GM13977 (cell line): Measurements from ENCODE around the gene SKIC8.

Experiments used
- DNase-seq: peaks from one replicate; pipeline ENCODE4 v3.0.0; 2012; ENCODE audit warnings: low spot score
- in situ Hi-C: fragments of 300-500 bp; cut with MboI; formaldehyde crosslinking; loops from one replicate; pipeline ENCODE4 v1.12.0; 2022; ENCODE audit warnings: low sequenced_read_pairs, low pct_unique_long_range_greater_than_20kb, mixed read lengths, inconsistent platforms; ENCODE audit not compliant: unreplicated experiment
- TF ChIP-seq, protein P1 (sequence below): IDR thresholded peaks from 2 replicates; pipeline ENCODE4 v1.5.1; 2012; ENCODE audit warnings: mild to moderate bottlenecking, control low read depth; ENCODE audit not compliant: insufficient read depth; ENCODE audit errors: extremely low read depth, missing control alignments

Gene SKIC8

DNA sequence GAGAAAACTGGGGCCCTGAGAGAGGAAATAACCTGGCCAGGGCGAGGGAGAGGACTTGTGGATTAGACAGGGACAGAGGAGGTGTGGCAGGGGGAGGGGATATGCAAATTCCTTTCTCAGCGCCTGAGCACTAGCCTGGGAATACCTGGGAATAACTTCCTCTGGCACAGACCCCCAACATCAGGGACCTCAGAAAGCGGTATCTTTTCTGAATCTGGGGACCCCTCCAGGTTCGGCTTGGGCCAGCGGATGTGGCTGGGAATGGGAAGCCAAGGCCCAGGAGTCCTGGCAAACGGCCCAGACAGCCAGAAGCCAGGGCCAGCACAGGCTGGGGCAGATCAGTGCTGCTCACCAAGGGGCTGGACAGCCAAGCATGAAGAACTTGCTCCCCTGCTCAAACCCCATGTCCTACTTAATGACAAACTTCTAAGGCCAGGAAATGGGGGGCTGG, 55.9 kb downstream of the SKIC8 start:
- TF ChIP-seq, protein P1, sequence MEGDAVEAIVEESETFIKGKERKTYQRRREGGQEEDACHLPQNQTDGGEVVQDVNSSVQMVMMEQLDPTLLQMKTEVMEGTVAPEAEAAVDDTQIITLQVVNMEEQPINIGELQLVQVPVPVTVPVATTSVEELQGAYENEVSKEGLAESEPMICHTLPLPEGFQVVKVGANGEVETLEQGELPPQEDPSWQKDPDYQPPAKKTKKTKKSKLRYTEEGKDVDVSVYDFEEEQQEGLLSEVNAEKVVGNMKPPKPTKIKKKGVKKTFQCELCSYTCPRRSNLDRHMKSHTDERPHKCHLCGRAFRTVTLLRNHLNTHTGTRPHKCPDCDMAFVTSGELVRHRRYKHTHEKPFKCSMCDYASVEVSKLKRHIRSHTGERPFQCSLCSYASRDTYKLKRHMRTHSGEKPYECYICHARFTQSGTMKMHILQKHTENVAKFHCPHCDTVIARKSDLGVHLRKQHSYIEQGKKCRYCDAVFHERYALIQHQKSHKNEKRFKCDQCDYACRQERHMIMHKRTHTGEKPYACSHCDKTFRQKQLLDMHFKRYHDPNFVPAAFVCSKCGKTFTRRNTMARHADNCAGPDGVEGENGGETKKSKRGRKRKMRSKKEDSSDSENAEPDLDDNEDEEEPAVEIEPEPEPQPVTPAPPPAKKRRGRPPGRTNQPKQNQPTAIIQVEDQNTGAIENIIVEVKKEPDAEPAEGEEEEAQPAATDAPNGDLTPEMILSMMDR = no peak
- DNase-seq = no peak
- in situ Hi-C loops = loop anchor here (5.0 to 25.0 kb wide), 2 partner anchors 131 to 281 kb away; no protein-coding TSS in a partner anchor

DNA sequence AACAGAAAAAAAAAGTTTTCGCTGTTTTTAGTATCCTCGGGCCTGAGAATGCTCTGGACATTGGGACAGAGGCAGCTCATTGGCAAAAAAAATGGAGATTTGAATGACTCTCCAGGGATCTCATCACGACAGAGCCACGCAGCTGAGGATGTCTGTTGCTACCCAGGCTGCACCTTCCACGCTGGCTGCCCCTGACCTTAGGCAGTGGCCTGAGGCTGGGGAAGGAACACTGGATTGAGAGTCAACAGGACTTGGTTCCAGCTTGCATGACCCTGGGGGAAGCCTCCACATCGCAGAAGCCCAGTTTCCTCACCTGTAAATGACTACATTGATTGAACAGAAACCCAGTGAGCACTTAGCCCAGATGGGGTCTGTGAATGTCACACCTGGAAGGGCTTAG, 56.4 kb downstream of the SKIC8 start:
- TF ChIP-seq, protein P1 = no peak
- DNase-seq = no peak
- in situ Hi-C loops = loop anchor here (5.0 to 25.0 kb wide), 2 partner anchors 131 to 281 kb away; no protein-coding TSS in a partner anchor

DNA sequence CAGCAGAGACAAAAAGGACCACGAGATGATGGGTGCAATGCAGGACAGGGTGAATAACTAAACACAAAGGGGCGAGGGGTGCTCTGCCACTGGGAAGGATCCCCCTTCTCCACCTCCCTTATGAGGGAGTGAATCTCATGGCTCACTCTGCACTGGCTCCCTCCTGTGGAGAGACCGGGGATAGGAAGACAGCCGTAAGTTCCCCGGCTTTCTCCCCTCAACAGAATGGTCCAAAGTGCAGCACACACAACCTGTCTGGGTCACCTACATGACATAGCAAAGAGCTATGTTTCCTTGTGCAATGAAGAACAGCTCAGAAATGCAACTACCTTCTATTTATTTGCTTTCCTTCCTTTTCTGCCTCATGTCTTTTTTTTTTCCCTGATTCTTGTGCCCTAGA, 57.3 kb downstream of the SKIC8 start:
- in situ Hi-C loops = loop anchor here (5.0 to 25.0 kb wide), 2 partner anchors 130 to 280 kb away; no protein-coding TSS in a partner anchor
- TF ChIP-seq, protein P1 = peak; percentile 47
- DNase-seq = no peak

DNA sequence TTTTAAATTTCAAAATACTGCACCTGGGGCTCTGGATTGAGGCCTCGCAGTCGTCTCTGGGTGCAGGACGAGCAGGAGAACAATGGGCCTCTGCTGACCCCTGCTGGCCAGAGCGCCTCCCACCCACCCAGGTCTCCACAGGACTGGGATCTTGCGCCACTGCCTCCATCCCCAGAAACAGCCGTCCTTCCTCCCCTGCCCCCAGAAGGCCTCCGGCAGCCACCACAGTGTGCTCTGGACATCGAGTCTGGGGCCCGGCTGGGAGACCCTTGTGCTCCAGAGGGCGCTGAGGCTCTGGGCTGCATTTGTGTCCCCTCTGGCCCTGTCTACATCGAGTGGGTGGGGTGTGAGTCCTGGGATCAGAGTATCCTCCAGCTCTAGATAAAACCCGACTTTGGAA, 58.4 kb downstream of the SKIC8 start:
- DNase-seq = peak; percentile 88
- TF ChIP-seq, protein P1 = peak; percentile 90
- in situ Hi-C loops = loop anchor here (5.0 to 25.0 kb wide), 2 partner anchors 129 to 279 kb away; no protein-coding TSS in a partner anchor

DNA sequence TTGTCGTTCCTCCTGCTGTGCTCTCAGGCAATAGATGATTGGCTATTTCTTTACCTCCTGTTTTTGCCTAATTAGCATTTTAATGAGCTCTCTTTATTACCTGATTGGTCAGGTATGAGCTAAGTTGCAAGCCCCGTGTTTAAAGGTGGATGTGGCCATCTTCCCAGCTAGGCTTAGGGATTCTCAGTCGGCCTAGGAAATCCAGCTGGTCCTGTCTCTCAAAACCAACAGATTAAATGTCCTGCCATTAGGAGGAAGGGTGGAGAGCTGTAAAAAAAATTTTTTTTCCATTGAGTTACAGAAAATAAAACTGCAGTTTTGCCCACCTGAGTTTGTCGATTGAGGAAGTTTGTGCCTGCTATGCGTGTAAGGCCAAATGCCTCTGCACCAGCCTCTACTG, 59.6 kb downstream of the SKIC8 start:
- TF ChIP-seq, protein P1 = no peak
- in situ Hi-C loops = loop anchor here (5.0 to 25.0 kb wide), 2 partner anchors 128 to 278 kb away; no protein-coding TSS in a partner anchor
- DNase-seq = no peak

DNA sequence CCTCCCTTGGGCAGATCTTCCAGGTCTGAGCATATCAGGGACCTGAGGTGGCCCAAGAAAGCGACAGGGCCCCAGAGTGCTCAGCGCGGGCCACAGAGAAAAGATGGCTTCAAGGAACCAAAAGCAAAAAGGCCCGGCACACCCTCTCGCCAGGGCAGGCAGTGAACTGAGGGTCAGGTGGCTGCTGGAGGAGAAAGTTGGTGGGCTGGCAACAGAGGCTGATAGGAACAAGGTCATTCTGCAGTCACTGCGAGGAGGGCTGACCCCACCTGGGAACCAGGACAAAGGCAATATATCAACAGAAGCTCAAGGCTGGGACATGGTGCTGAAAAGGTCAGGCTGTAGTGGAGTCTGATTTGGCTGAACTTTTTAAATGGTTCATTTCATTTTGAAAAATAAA, 62.3 kb downstream of the SKIC8 start:
- TF ChIP-seq, protein P1 = no peak
- DNase-seq = no peak
- in situ Hi-C loops = loop anchor here (25.0 kb wide), 1 partner anchor 275 kb away; no protein-coding TSS in a partner anchor
